Measurements from ENCODE around the gene CDH13. TPM values are rescaled to one million over a fixed set of nuclear protein-coding genes. Genes with fewer than 3 reads are reported as not detected.

The CDH13 gene
- total and polyA plus RNA-seq, 9 of the 15 experiments (the other 6 are each of a cell fraction or from before 2014, with no cell fraction given) = 0.03 TPM; not detected in 8

DNA sequence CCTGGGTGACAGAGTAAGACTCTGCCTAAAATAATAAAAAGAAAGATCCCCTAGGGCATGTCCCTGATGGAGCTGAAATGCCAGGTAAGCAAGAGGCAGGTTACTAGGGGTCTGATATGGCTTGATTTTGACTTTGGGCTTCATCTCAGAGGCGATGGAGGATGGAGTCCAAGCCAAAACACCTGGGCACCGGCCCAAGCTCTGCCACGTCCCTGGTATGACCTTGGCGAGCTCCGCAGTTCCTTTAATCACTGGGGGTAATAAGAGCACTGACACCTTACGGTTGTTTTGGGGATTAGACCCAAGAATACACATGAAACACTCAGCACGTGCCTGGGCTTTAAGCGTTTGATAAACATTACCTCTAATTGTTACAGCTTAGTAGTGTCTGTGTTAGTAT is 830.2 kb downstream of the CDH13 start (continued):
- TF ChIP-seq JUNB (CRISPR knock-in tag; conservative IDR thresholded peaks at IDR 0.05) (no peak), PTRF (tag; IDR thresholded peaks at IDR 0.05) (no peak), HEY1 (CRISPR knock-in tag; IDR thresholded peaks at IDR 0.05; ENCODE audit: borderline replicate concordance) (no peak), POLR2G (IDR thresholded peaks at IDR 0.05; ENCODE audit: low read depth, low read length) (no peak), BRF1 (IDR thresholded peaks at IDR 0.05; ENCODE audit: borderline replicate concordance, extremely low read depth, insufficient read length) (no peak), ZNF551 (CRISPR knock-in tag; IDR thresholded peaks at IDR 0.05) (no peak), FOSL1 (tag; conservative IDR thresholded peaks at IDR 0.05) (no peak)
- TF ChIP-seq, protein P1, sequence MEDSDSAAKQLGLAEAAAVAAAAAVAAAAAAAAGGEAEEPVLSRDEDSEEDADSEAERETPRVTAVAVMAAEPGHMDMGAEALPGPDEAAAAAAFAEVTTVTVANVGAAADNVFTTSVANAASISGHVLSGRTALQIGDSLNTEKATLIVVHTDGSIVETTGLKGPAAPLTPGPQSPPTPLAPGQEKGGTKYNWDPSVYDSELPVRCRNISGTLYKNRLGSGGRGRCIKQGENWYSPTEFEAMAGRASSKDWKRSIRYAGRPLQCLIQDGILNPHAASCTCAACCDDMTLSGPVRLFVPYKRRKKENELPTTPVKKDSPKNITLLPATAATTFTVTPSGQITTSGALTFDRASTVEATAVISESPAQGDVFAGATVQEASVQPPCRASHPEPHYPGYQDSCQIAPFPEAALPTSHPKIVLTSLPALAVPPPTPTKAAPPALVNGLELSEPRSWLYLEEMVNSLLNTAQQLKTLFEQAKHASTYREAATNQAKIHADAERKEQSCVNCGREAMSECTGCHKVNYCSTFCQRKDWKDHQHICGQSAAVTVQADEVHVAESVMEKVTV (CRISPR knock-in tag; IDR thresholded peaks at IDR 0.05) = no peak

DNA sequence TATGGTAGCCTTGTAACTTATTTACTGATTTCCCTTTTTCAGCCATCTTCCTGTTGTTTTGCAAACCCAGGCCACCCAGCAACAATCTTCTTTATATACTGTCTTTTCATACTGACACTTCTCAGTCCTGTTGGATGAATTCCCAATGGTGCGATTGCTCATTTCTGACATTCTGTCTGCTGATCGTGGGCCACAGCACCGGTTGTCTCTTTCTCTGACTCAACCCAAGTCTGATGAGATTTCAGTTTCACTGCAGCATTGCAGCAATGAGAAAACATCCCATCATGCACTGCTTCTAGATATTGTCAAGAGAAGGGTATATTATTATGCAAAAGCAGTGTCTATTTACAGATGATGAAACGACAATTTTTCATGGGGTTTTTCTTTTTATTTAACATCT is 831.8 kb downstream of the CDH13 start:
- ATAC-seq = no peak
- in situ Hi-C loops (cut with MboI) (no loop called here), intact Hi-C loops (cut with micrococcal nuclease) (no loop called here)
- ChIA-PET CTCF (ENCODE audit: low intra/inter-chr PET ratio) (no interaction called here), POLR2A (no interaction called here)
- Histone ChIP-seq H3K4me2 (ENCODE audit: insufficient read depth, low read length) (no peak overlapping the region), H3K4me1 (replicated peaks in 1 of 2; ENCODE audit: control insufficient read depth in 2 of 2, insufficient read depth in 2 of 2, low read length in 2 of 2) (no peaks in the 10 kb centered on the region), H3K79me2 (ENCODE audit: control insufficient read depth, insufficient read depth, low read length) (no peaks in the 10 kb centered on the region), H3K36me3 (ENCODE audit: control insufficient read depth, insufficient read depth, low read length) (no peaks in the 10 kb centered on the region), H4K20me1 (replicated peaks; ENCODE audit: control insufficient read depth, insufficient read depth, low read length) (no peaks in the 10 kb centered on the region), H3K9ac (ENCODE audit: insufficient read depth in 1 of 2, low read depth in 2 of 2, low read length in 2 of 2) (no peak overlapping the region), H3K27ac (ENCODE audit: extremely low read depth, low read depth, low read length) (no peak overlapping the region), H3K4me3 (no peak overlapping the region), H3K9me1 (ENCODE audit: control insufficient read depth, insufficient read depth, low read length) (no peaks in the 10 kb centered on the region), H3K27me3 (ENCODE audit: control insufficient read depth in 2 of 2, insufficient read depth in 2 of 2, low read length in 2 of 2) (no peaks in the 10 kb centered on the region; a peak in 1 of 5 replicates), H3K9me3 (replicated peaks; ENCODE audit: control insufficient read depth, insufficient read depth, low read depth, low read length) (no peaks in the 10 kb centered on the region), H2AFZ (ENCODE audit: low read depth, low read length) (no peak overlapping the region)
- no peak for DNase-seq (ENCODE audit: extremely low read depth in 1 of 4, low spot score in 3 of 4)
- whole genome bisulfite sequencing (ENCODE audit: insufficient coverage, low coverage, missing lambda C conversion rate) = 2% methylated on average over 4 of the region's 4 CpGs
- no TSS peak for BruUV-seq (replicated peaks)
- FAIRE-seq = no peak
- TF ChIP-seq, protein P2, sequence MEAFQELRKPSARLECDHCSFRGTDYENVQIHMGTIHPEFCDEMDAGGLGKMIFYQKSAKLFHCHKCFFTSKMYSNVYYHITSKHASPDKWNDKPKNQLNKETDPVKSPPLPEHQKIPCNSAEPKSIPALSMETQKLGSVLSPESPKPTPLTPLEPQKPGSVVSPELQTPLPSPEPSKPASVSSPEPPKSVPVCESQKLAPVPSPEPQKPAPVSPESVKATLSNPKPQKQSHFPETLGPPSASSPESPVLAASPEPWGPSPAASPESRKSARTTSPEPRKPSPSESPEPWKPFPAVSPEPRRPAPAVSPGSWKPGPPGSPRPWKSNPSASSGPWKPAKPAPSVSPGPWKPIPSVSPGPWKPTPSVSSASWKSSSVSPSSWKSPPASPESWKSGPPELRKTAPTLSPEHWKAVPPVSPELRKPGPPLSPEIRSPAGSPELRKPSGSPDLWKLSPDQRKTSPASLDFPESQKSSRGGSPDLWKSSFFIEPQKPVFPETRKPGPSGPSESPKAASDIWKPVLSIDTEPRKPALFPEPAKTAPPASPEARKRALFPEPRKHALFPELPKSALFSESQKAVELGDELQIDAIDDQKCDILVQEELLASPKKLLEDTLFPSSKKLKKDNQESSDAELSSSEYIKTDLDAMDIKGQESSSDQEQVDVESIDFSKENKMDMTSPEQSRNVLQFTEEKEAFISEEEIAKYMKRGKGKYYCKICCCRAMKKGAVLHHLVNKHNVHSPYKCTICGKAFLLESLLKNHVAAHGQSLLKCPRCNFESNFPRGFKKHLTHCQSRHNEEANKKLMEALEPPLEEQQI (IDR thresholded peaks at IDR 0.05) = no peak
- TF ChIP-seq CBFA2T3 (IDR thresholded peaks at IDR 0.05) = no peak
- no peak for TF ChIP-seq ETV1 (tag; conservative IDR thresholded peaks at IDR 0.05; ENCODE audit: low read depth)
- TF ChIP-seq MAFF (IDR thresholded peaks at IDR 0.05; ENCODE audit: low read length) = no peak
- no peak for TF ChIP-seq ZEB2 (IDR thresholded peaks at IDR 0.05)
- TF ChIP-seq, protein P3, sequence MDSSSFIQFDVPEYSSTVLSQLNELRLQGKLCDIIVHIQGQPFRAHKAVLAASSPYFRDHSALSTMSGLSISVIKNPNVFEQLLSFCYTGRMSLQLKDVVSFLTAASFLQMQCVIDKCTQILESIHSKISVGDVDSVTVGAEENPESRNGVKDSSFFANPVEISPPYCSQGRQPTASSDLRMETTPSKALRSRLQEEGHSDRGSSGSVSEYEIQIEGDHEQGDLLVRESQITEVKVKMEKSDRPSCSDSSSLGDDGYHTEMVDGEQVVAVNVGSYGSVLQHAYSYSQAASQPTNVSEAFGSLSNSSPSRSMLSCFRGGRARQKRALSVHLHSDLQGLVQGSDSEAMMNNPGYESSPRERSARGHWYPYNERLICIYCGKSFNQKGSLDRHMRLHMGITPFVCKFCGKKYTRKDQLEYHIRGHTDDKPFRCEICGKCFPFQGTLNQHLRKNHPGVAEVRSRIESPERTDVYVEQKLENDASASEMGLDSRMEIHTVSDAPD (CRISPR knock-in tag; IDR thresholded peaks at IDR 0.05) = no peak
- no peak for TF ChIP-seq GATA2 (CRISPR knock-in tag; IDR thresholded peaks at IDR 0.05)
- TF ChIP-seq NCOA2 (IDR thresholded peaks at IDR 0.05; ENCODE audit: partially characterized antibody in 2 of 2) = no peak

Measured in K562 (cell line).